WTC11 (cell line): ENCODE data around the gene TPGS1.

Source experiments
- AR ChIP-seq: fragments of 250-450 bp; sonication (Bioruptor Pico); IDR thresholded peaks from 2 replicates; pipeline ENCODE4 v1.9.0; 2021; ENCODE audit warnings: mild to moderate bottlenecking
- CTCF ChIP-seq: fragments of 200-600 bp; IDR thresholded peaks from 2 replicates; pipeline ENCODE4 v1.8.0; 2022; ENCODE audit warnings: antibody characterized with exemption
- JUN ChIP-seq: sonication (generic); formaldehyde crosslinking; IDR thresholded peaks from 2 replicates; pipeline ENCODE4 v1.8.0; 2023; ENCODE audit warnings: mild to moderate bottlenecking, missing genetic modification reagents
- MAX ChIP-seq: sonication (generic); formaldehyde crosslinking; IDR thresholded peaks from 2 replicates; pipeline ENCODE4 v1.8.0; 2022; ENCODE audit warnings: mild to moderate bottlenecking, missing genetic modification reagents
- PRDM15 ChIP-seq: sonication (generic); formaldehyde crosslinking; IDR thresholded peaks from 2 replicates; pipeline ENCODE4 v1.8.0; 2022; ENCODE audit warnings: missing genetic modification reagents
- SMAD4 ChIP-seq: sonication (generic); formaldehyde crosslinking; IDR thresholded peaks from 2 replicates; pipeline ENCODE4 v1.8.0; 2022; ENCODE audit warnings: mild to moderate bottlenecking, missing genetic modification reagents
- SOX15 ChIP-seq: fragments of 250-450 bp; sonication (Bioruptor Pico); IDR thresholded peaks from 2 replicates; pipeline ENCODE4 v1.9.0; 2021; ENCODE audit warnings: mild to moderate bottlenecking
- SP1 ChIP-seq: sonication (generic); formaldehyde crosslinking; conservative IDR thresholded peaks from 2 replicates; pipeline ENCODE4 v1.8.1; 2022; ENCODE audit warnings: missing genetic modification reagents
- ZBTB43 ChIP-seq: sonication (generic); formaldehyde crosslinking; IDR thresholded peaks from 2 replicates; pipeline ENCODE4 v1.8.1; 2023; ENCODE audit warnings: mild to moderate bottlenecking, missing genetic modification reagents
- ZSCAN18 ChIP-seq: fragments of 250-450 bp; sonication (Bioruptor Pico); IDR thresholded peaks from 2 replicates; pipeline ENCODE4 v2.1.2; 2022; ENCODE audit warnings: mild to moderate bottlenecking, moderate library complexity

- no peak for TF ChIP-seq CTCF
- no peak for TF ChIP-seq SOX15 (CRISPR knock-in tag)
- TF ChIP-seq AR (CRISPR knock-in tag): no peak
- no peak for TF ChIP-seq ZBTB43 (CRISPR knock-in tag)
- no peak for TF ChIP-seq ZSCAN18 (CRISPR knock-in tag)
- TF ChIP-seq PRDM15: no peak
- no peak for TF ChIP-seq SP1 (CRISPR knock-in tag)
- no peak for TF ChIP-seq SMAD4 (CRISPR knock-in tag)
- no peak for TF ChIP-seq MAX
- TF ChIP-seq JUN (CRISPR knock-in tag): no peak
These were observed 23.1 kb downstream of the TPGS1 start for GRCh38 chr19:530134-531008.
